ENCODE data around the gene POU2F3. TPM values are rescaled to one million over a fixed set of nuclear protein-coding genes. Genes with fewer than 3 reads are reported as not detected.

Gene POU2F3
- total and polyA plus RNA-seq, 2 of the 13 experiments (the other 11 are each of a cell fraction or from before 2014, with no cell fraction given) = not detected

- peak; percentile 52; the same call in 1 of the 2 replicates for TF ChIP-seq ZNF503 (CRISPR knock-in tag; IDR thresholded peaks at IDR 0.05)
- no peak for TF ChIP-seq ZFYVE20 (CRISPR knock-in tag; IDR thresholded peaks at IDR 0.05; ENCODE audit: borderline replicate concordance, low read depth)
- TF ChIP-seq ESRRA (CRISPR knock-in tag; IDR thresholded peaks at IDR 0.05; ENCODE audit: low read depth) = peak; percentile 100
- TF ChIP-seq CHD2 (IDR thresholded peaks at IDR 0.05; ENCODE audit: low read depth, low read length) = no peak
- no peak for TF ChIP-seq ZNF878 (CRISPR knock-in tag; IDR thresholded peaks at IDR 0.05)
- no peak for TF ChIP-seq SOX6 (IDR thresholded peaks at IDR 0.05)
- TF ChIP-seq SOX6 (CRISPR knock-in tag; IDR thresholded peaks at IDR 0.05) = peak; percentile 83
- no peak for TF ChIP-seq ZNF589 (CRISPR knock-in tag; conservative IDR thresholded peaks at IDR 0.05)
- TF ChIP-seq MTF1 (CRISPR knock-in tag; IDR thresholded peaks at IDR 0.05) = no peak
- TF ChIP-seq RFX3 (CRISPR knock-in tag; IDR thresholded peaks at IDR 0.05) = no peak
- no peak for TF ChIP-seq PHB2 (IDR thresholded peaks at IDR 0.05; ENCODE audit: partially characterized antibody)
- TF ChIP-seq ZNF549 (CRISPR knock-in tag; IDR thresholded peaks at IDR 0.05) = no peak
- no peak for TF ChIP-seq RBM22 (optimal IDR thresholded peaks at IDR 0.05; ENCODE audit: low read length)
- TF ChIP-seq ZNF207 (IDR thresholded peaks at IDR 0.05; ENCODE audit: borderline replicate concordance) = no peak
- TF ChIP-seq ZNF512 (CRISPR knock-in tag; IDR thresholded peaks at IDR 0.05) = no peak
- no peak for TF ChIP-seq ZNF513 (CRISPR knock-in tag; conservative IDR thresholded peaks at IDR 0.05)
- no peak for TF ChIP-seq ZNF260 (CRISPR knock-in tag; IDR thresholded peaks at IDR 0.05; ENCODE audit: borderline replicate concordance, low read depth)
- TF ChIP-seq ZNF484 (CRISPR knock-in tag; IDR thresholded peaks at IDR 0.05; ENCODE audit: borderline replicate concordance, low read depth) = no peak
- TF ChIP-seq THAP11 (CRISPR knock-in tag; IDR thresholded peaks at IDR 0.05) = peak; percentile 56
- TF ChIP-seq DPF2 (CRISPR knock-in tag; IDR thresholded peaks at IDR 0.05; ENCODE audit: borderline replicate concordance, low read depth) = 0 out of 2 replicates have a peak, but pooled peaks have one; percentile 72
- peak; percentile 49; the same call in 1 of the 2 replicates for TF ChIP-seq TAF1 (CRISPR knock-in tag; IDR thresholded peaks at IDR 0.05)
- no peak for TF ChIP-seq HHEX (CRISPR knock-in tag; IDR thresholded peaks at IDR 0.05)
- TF ChIP-seq NR2F2 (IDR thresholded peaks at IDR 0.05; ENCODE audit: borderline replicate concordance, low read depth) = no peak; the same call in 1 of the 2 replicates
- 0 out of 2 replicates have a peak, but pooled peaks have one; percentile 25 for TF ChIP-seq ETV6 (CRISPR knock-in tag; conservative IDR thresholded peaks at IDR 0.05)
- TF ChIP-seq MED13 (CRISPR knock-in tag; IDR thresholded peaks at IDR 0.05) = peak; percentile 66
- TF ChIP-seq SP4 (CRISPR knock-in tag; IDR thresholded peaks at IDR 0.05) = 0 out of 2 replicates have a peak, but pooled peaks have one; percentile 37
- no peak for TF ChIP-seq SP1 (IDR thresholded peaks at IDR 0.05)
- TF ChIP-seq SP1 (CRISPR knock-in tag; IDR thresholded peaks at IDR 0.05) = no peak
- TF ChIP-seq KAT8 (CRISPR knock-in tag; IDR thresholded peaks at IDR 0.05) = peak; percentile 50; the same call in 1 of the 2 replicates
Observed at GRCh38 chr11:120192831-120193625, 46.9 kb upstream of the POU2F3 start (continued).
